ENCODE data around the gene DYSF.

- TF ChIP-seq POLR2A (IDR thresholded peaks at IDR 0.05) (no peak), CTCF (IDR thresholded peaks at IDR 0.05) (no peak)
These were observed 34.2 kb upstream of the DYSF start for GRCh38 chr2:71419145-71419544.

All from esophagus squamous epithelium (tissue), 4 donors.